ENCODE measurements around the gene KCNN2.
A peak's percentile ranks its signal among the peaks of the same experiment; 100 is the strongest.

Gene KCNN2

DNA sequence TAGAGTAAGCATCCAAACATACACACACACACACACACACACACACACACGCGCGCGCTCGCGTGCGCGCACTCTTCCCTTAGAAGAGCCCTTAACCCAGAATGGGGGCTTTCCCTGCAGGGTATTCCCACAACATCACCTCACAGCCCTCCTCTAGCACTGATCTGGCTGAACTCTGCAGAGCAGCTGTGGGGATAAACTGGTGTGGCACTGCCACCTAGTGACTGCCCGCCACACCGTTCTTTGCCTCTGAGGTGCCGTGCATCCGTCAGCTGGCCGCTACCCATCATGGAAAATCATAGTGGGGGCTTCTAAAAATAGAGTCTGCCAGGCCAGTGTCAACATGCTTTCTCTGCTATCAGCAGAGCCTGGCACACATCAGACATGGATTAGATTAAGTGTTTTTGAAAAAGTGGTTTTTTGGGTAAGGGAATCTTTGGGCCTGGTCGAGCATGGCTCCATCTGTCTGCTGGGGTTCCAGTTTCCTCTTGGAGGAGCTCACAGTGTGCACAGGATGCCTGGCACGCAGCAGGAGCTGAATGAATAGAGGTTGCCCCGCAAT lies 88.1 kb downstream of the KCNN2 start (continued):
- TF ChIP-seq CTCF (tag by site-specific recombination; IDR thresholded peaks at IDR 0.05) (peak; percentile 69), ZNF274 (IDR thresholded peaks at IDR 0.05; ENCODE audit: low read length) (no peak), ZNF274 (tag by site-specific recombination; IDR thresholded peaks at IDR 0.05; ENCODE audit: borderline replicate concordance) (no peak), ZNF416 (tag by site-specific recombination; IDR thresholded peaks at IDR 0.05) (no peak), ZSCAN4 (tag by site-specific recombination; IDR thresholded peaks at IDR 0.05) (peak; percentile 44; the same call in 1 of the 2 replicates), ZNF704 (tag by site-specific recombination; IDR thresholded peaks at IDR 0.05) (no peak), ZNF837 (tag by site-specific recombination; IDR thresholded peaks at IDR 0.05) (no peak), ZNF843 (tag by site-specific recombination; IDR thresholded peaks at IDR 0.05) (no peak), ZNF664 (tag by site-specific recombination; IDR thresholded peaks at IDR 0.05) (no peak), ZNF654 (tag by site-specific recombination; IDR thresholded peaks at IDR 0.05; ENCODE audit: low read depth) (peak; percentile 88)

GRCh38 chr5:114450437-114450836 lies 88.6 kb downstream of the KCNN2 start:
- Histone ChIP-seq H3K9me3 (ENCODE audit: control insufficient read depth, insufficient read depth, low read depth, low read length) (no peaks in the 10 kb centered on the region), H3K4me1 (ENCODE audit: control insufficient read depth, insufficient read depth, low read length) (no peaks in the 10 kb centered on the region), H3K4me3 (ENCODE audit: low read depth, low read length) (no peak overlapping the region), H3K36me3 (ENCODE audit: control insufficient read depth in 2 of 2, insufficient read depth in 1 of 2, low read length in 2 of 2) (no peaks in the 10 kb centered on the region), H3K27ac (ENCODE audit: extremely low read depth, low read depth, low read length) (no peak overlapping the region)
- TF ChIP-seq RBAK (tag by site-specific recombination; IDR thresholded peaks at IDR 0.05) (no peak), ZIC2 (tag by site-specific recombination; IDR thresholded peaks at IDR 0.05) (no peak), ZNF16 (tag by site-specific recombination; IDR thresholded peaks at IDR 0.05; ENCODE audit: low read depth) (no peak), ZNF571 (tag by site-specific recombination; IDR thresholded peaks at IDR 0.05) (no peak), ZNF133 (tag by site-specific recombination; IDR thresholded peaks at IDR 0.05) (no peak), ZNF473 (tag by site-specific recombination; IDR thresholded peaks at IDR 0.05) (no peak), ZNF623 (tag by site-specific recombination; IDR thresholded peaks at IDR 0.05) (no peak), ZNF488 (tag by site-specific recombination; IDR thresholded peaks at IDR 0.05) (no peak), ZNF223 (tag by site-specific recombination; IDR thresholded peaks at IDR 0.05) (no peak), ZNF155 (tag by site-specific recombination; IDR thresholded peaks at IDR 0.05) (no peak)
- ChIA-PET CTCF (interaction anchor here (0.5 to 2.8 kb wide), 19 partner anchors 10 to 843 kb away, joined by 3 to 36 read pairs (median 3); no protein-coding TSS in a partner anchor), POLR2A (no interaction called here)

DNA sequence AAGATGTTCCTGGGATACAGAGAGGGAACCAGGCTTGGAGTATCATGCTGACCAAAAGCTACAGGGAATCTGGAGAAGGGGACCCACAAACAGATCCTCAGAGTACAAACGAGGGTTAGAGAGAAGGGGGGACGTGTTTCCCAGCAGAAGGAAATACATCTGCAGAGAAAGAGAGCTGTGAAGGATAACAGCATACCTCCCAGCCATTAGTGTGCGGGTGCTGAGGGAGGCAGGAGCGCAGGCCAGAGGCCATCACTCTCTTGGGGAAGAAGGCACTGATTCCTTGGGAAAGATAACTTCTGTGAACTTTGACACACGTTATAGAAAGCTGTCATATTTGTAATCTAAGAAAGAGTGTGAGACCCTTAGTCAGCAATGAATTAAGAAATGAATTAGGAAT lies 96.9 kb downstream of the KCNN2 start:
- Histone ChIP-seq H3K36me3 (ENCODE audit: control insufficient read depth in 2 of 2, insufficient read depth in 1 of 2, low read length in 2 of 2) (no peaks in the 10 kb centered on the region), H3K9me3 (ENCODE audit: control insufficient read depth, insufficient read depth, low read depth, low read length) (no peaks in the 10 kb centered on the region), H3K4me1 (ENCODE audit: control insufficient read depth, insufficient read depth, low read length) (no peaks in the 10 kb centered on the region), H3K4me3 (ENCODE audit: low read depth, low read length) (no peak overlapping the region), H3K27ac (ENCODE audit: extremely low read depth, low read depth, low read length) (no peak overlapping the region)
- CTCF ChIA-PET, result no interaction called here
- POLR2A ChIA-PET, result no interaction called here
- TF ChIP-seq, protein P1, sequence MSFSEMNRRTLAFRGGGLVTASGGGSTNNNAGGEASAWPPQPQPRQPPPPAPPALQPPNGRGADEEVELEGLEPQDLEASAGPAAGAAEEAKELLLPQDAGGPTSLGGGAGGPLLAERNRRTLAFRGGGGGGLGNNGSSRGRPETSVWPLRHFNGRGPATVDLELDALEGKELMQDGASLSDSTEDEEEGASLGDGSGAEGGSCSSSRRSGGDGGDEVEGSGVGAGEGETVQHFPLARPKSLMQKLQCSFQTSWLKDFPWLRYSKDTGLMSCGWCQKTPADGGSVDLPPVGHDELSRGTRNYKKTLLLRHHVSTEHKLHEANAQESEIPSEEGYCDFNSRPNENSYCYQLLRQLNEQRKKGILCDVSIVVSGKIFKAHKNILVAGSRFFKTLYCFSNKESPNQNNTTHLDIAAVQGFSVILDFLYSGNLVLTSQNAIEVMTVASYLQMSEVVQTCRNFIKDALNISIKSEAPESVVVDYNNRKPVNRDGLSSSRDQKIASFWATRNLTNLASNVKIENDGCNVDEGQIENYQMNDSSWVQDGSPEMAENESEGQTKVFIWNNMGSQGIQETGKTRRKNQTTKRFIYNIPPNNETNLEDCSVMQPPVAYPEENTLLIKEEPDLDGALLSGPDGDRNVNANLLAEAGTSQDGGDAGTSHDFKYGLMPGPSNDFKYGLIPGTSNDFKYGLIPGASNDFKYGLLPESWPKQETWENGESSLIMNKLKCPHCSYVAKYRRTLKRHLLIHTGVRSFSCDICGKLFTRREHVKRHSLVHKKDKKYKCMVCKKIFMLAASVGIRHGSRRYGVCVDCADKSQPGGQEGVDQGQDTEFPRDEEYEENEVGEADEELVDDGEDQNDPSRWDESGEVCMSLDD (tag by site-specific recombination; IDR thresholded peaks at IDR 0.05), result no peak
- TF ChIP-seq ZSCAN16 (tag by site-specific recombination; IDR thresholded peaks at IDR 0.05), result no peak
- no peak for TF ChIP-seq IKZF3 (tag by site-specific recombination; IDR thresholded peaks at IDR 0.05)
- no peak for TF ChIP-seq ZNF600 (tag by site-specific recombination; IDR thresholded peaks at IDR 0.05)
- TF ChIP-seq ZNF843 (tag by site-specific recombination; IDR thresholded peaks at IDR 0.05), result no peak
